Smooth muscle cell (in vitro differentiated cells): ENCODE measurements around the gene HCN2. TPM values are rescaled to one million over a fixed set of nuclear protein-coding genes. Genes with fewer than 3 reads are reported as not detected.

ENCODE experiments used
- DNase-seq: peaks from one replicate; lab custom pipeline; 2025; ENCODE audit not compliant: unreplicated experiment; lab: John Stamatoyannopoulos, UW
- H2AFZ ChIP-seq: fragments of 200-600 bp; sonication (generic); 2 replicates; pipeline ENCODE4 v1.6.0; 2016; ENCODE audit warnings: antibody characterized with exemption, low read depth, mild to moderate bottlenecking
- H3F3A ChIP-seq: fragments of 200-600 bp; sonication (generic); 2 replicates; pipeline ENCODE4 v1.6.0; 2017; ENCODE audit warnings: antibody characterized with exemption, low read depth
- H3K27ac ChIP-seq: fragments of 200-600 bp; sonication (generic); 2 replicates; pipeline ENCODE4 v1.5.1; 2016; ENCODE audit warnings: low read depth, mild to moderate bottlenecking
- H3K27me3 ChIP-seq: fragments of 200-600 bp; sonication (generic); 2 replicates; pipeline ENCODE4 v1.6.1; 2016; ENCODE audit warnings: low read depth, mild to moderate bottlenecking
- H3K36me3 ChIP-seq: fragments of 200-600 bp; sonication (generic); 2 replicates; pipeline ENCODE4 v1.5.1; 2016; ENCODE audit warnings: low read depth
- H3K4me1 ChIP-seq: fragments of 200-600 bp; sonication (generic); 2 replicates; pipeline ENCODE4 v1.5.1; 2016; ENCODE audit warnings: low read depth
- H3K4me2 ChIP-seq: fragments of 200-600 bp; sonication (generic); 2 replicates; pipeline ENCODE4 v1.6.0; 2016; ENCODE audit warnings: mild to moderate bottlenecking
- H3K4me3 ChIP-seq: fragments of 200-600 bp; sonication (generic); 2 replicates; pipeline ENCODE4 v1.5.1; 2016; ENCODE audit warnings: mild to moderate bottlenecking
- H3K79me2 ChIP-seq: fragments of 200-600 bp; sonication (generic); 2 replicates; pipeline ENCODE4 v1.6.0; 2016; ENCODE audit warnings: low read depth, mild to moderate bottlenecking
- H3K9ac ChIP-seq: fragments of 200-600 bp; sonication (generic); 2 replicates; pipeline ENCODE4 v1.6.0; 2016; ENCODE audit warnings: low read depth
- H3K9me3 ChIP-seq: fragments of 200-600 bp; sonication (generic); replicated peaks from 2 replicates; pipeline ENCODE4 v1.5.1; 2016; ENCODE audit warnings: low read depth
- H4K20me1 ChIP-seq: fragments of 200-600 bp; sonication (generic); 2 replicates; pipeline ENCODE4 v1.6.0; 2016; ENCODE audit warnings: low read depth
- CTCF ChIP-seq: fragments of 200-600 bp; sonication (generic); IDR thresholded peaks from 2 replicates; pipeline ENCODE4 v1.5.1; 2017; ENCODE audit warnings: borderline replicate concordance, mild to moderate bottlenecking, antibody characterized with exemption; ENCODE audit not compliant: insufficient read depth, poor library complexity, severe bottlenecking
- WGBS: methylation state at CpG from one replicate; pipeline ENCODE4 v1.1.7; 2016; ENCODE audit warnings: low lambda C conversion rate; 5-methylcytosine and 5-hydroxymethylcytosine counted together
- polyA plus RNA-seq: library from polyadenylated mRNA; unstranded; fragments of >200 nt; fragmentation: Nextera tagmentation; extraction: Ambion mirVana; gene quantifications from 2 replicates; pipeline ENCODE4 v1.2.1, GENCODE V29; 2016
- total RNA-seq: library from RNA; depleted of rRNA; stranded (reverse); fragments of >200 nt; gene quantifications from 2 replicates; pipeline ENCODE4 v1.2.3, GENCODE V29; 2014

HCN2 gene
- total RNA-seq, result 0.27 and 0.81 TPM in 2 replicates
- polyA plus RNA-seq, result 0.12 and 0.49 TPM in 2 replicates

GRCh38 chr19:589693-590395, at the start of gene HCN2:
HCN2 (plus strand) TSS chr19:589881; CDS start chr19:589946, 65 bp downstream.
- H3K9ac ChIP-seq, result no peak within 1 kb of the TSS
- H3K79me2 ChIP-seq, result no peaks in the 10 kb centered on the region
- no peak within 1 kb of the TSS for H3K27ac ChIP-seq
- peaks cover 31% of the 10 kb centered on the region for H3K27me3 ChIP-seq
- no peak for DNase-seq
- no peaks in the 10 kb centered on the region for H3K9me3 ChIP-seq
- peaks cover 23% of the 10 kb centered on the region for H4K20me1 ChIP-seq
- no peak for TF ChIP-seq CTCF
- peak within 1 kb of the TSS; percentile 32 for H3K4me3 ChIP-seq
- no peaks in the 10 kb centered on the region for H3F3A ChIP-seq
- H3K4me1 ChIP-seq, result no peaks in the 10 kb centered on the region
- H2AFZ ChIP-seq, result no peak within 1 kb of the TSS
- H3K4me2 ChIP-seq, result peak within 1 kb of the TSS; percentile 80
- WGBS, result 1% methylated on average over 27 of the region's 132 CpGs
- H3K36me3 ChIP-seq, result no peaks in the 10 kb centered on the region

- H3K9me3 ChIP-seq, result no peaks in the 10 kb centered on the region
- H3K27ac ChIP-seq, result no peak overlapping the region
- DNase-seq, result no peak
- H3K4me2 ChIP-seq, result no peak overlapping the region
- H3K27me3 ChIP-seq, result no peaks in the 10 kb centered on the region
- WGBS, result 95% methylated on average over 33 of the region's 51 CpGs
- TF ChIP-seq CTCF, result no peak
- H3K36me3 ChIP-seq, result no peaks in the 10 kb centered on the region
- no peak overlapping the region for H2AFZ ChIP-seq
- peaks cover 45% of the 10 kb centered on the region for H4K20me1 ChIP-seq
- H3K9ac ChIP-seq, result no peak overlapping the region
- H3K4me1 ChIP-seq, result no peaks in the 10 kb centered on the region
- H3K4me3 ChIP-seq, result no peak overlapping the region
- H3K79me2 ChIP-seq, result peaks cover 5% of the 10 kb centered on the region
- no peaks in the 10 kb centered on the region for H3F3A ChIP-seq
These were observed 48.6 kb upstream of the HCN2 start for GRCh38 chr19:540867-541637.

- H3K27me3 ChIP-seq, result no peaks in the 10 kb centered on the region
- no peak overlapping the region for H3K4me3 ChIP-seq
- H3K36me3 ChIP-seq, result no peaks in the 10 kb centered on the region
- H3K9ac ChIP-seq, result no peak overlapping the region
- H3K4me2 ChIP-seq, result no peak overlapping the region
- 96% methylated on average over 19 of the region's 26 CpGs for WGBS
- H4K20me1 ChIP-seq, result peaks cover 38% of the 10 kb centered on the region
- H3F3A ChIP-seq, result no peaks in the 10 kb centered on the region
- no peak overlapping the region for H2AFZ ChIP-seq
- DNase-seq, result no peak
- no peak overlapping the region for H3K27ac ChIP-seq
- no peaks in the 10 kb centered on the region for H3K9me3 ChIP-seq
- no peaks in the 10 kb centered on the region for H3K79me2 ChIP-seq
- no peaks in the 10 kb centered on the region for H3K4me1 ChIP-seq
- TF ChIP-seq CTCF, result no peak
These were observed 48.0 kb upstream of the HCN2 start for GRCh38 chr19:541699-542098.
